KOPT-K1 (cell line): ENCODE measurements around the gene NUP205.

Experiments used
- H3K27ac ChIP-seq: fragments of 200-600 bp; sonication (generic); 2 replicates; pipeline ENCODE4 v1.5.1; 2016; ENCODE audit warnings: antibody characterized with exemption, mild to moderate bottlenecking, low read depth, low read length; ENCODE audit not compliant: poor library complexity, severe bottlenecking
- H3K36me3 ChIP-seq: fragments of 200-600 bp; sonication (generic); 2 replicates; pipeline ENCODE4 v1.5.1; 2017; ENCODE audit warnings: antibody characterized with exemption, mild to moderate bottlenecking, low read length, moderate library complexity; ENCODE audit not compliant: insufficient read depth
- H3K9me3 ChIP-seq: fragments of 200-600 bp; sonication (generic); 2 replicates; pipeline ENCODE4 v1.5.1; 2017; ENCODE audit warnings: antibody characterized with exemption, low read length, mild to moderate bottlenecking; ENCODE audit not compliant: insufficient read depth, poor library complexity, severe bottlenecking

Gene NUP205

DNA sequence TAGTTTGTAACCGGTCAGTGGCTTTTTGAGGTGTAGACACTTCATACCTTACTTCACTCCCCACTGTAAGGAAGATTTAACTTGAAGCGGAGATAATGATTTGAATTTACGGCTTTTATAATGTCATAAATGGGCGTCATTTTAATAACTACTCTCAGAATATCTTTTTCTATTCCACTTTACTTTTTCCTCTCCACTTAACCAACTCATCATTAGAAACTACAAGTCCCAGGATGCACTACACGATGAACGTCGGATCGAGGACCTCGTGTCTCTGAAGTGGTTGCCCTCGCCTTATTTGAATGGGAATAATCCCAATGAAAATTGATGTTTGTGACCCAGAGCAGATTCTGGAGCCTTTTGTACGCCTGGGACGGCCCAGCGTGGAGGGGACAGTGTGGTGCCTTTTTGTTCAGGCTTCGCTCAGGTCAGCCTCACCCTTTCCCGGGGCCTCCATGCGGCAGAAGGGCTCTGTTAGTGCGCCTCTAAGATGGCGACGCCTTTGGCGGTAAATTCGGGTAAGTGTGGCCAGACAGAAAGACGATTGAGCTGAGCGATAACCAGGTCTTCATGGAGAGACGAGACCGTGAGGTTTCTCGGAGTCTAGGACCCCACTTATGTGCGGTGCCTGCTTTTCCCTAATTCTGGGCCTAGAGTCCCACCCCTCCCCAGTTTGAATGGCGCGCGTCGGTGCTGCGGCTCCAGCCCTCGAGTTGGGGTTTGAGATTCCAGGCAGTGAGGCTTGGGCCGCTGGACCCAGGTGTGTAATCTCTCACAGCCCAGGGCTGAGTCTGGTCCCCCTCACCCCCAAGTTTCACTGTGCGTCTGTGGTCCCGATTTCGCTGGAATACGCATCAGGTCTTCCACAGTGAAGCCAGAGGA lies at the start of gene NUP205:
TSS of gene NUP205 (plus strand) at position 463 of the 882 bp plus-strand sequence. CDS start at position 491, 28 bp downstream.
- peak within 1 kb of the TSS; percentile 92 for H3K27ac ChIP-seq
- no peaks in the 10 kb centered on the region for H3K9me3 ChIP-seq
- peaks cover 23% of the 10 kb centered on the region for H3K36me3 ChIP-seq

DNA sequence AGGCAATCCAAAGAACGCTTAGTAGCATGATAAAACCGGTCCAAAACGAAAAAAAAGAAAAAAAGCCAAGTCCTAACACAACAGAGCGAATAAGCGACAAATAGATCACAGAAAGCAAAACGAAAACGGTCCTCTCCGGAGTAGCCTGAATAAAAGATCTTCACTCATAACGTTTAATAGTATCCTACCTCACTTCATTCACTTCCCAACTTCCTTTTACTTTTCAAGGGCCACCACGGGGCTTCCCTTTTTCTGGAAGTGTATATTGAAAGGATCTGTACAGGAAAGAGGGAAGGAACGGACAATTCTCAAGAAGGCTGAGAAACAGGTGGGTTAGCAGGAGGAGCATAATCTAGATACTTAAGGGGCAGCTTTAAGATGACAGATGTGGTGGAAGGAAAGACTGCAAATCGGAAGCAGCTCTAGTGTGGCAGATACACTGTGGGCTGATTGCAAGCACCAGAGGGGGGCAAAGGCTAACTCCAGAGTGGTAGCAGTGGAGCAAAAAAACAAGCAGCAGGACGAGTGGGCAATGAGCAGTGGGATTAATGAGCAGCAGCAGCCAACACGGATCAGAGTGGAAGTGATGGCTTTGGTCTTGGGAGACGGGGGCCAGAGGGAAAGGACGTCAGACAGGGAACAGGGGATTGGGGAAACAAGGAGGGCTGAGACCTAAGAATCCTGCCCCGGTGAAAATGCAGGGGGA lies 48.7 kb upstream of the NUP205 start:
- peak overlapping the region; percentile 86 for H3K27ac ChIP-seq

DNA sequence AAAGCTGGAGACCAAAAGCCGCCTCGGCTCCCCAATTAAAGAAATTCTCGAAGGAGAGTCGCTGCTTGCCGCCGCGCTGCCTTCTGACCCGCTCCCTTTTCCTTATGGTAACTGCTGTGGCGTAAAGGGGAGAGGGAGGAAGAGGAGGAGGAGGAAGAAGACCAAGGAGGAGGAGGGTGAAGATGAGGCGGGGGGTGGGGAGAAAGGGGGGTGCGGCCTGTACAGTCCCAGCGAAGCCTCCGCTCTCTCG lies 48.2 kb upstream of the NUP205 start:
- H3K9me3 ChIP-seq: no peaks in the 10 kb centered on the region
- H3K36me3 ChIP-seq: 0 out of 2 replicates have a peak, but pooled peaks cover 7% of the 10 kb centered on the region
- peak overlapping the region; percentile 86 for H3K27ac ChIP-seq

More for the DNA sequence above, 48.7 kb upstream of the NUP205 start:
- H3K36me3 ChIP-seq: 0 out of 2 replicates have a peak, but pooled peaks cover 7% of the 10 kb centered on the region
- H3K9me3 ChIP-seq: no peaks in the 10 kb centered on the region

DNA sequence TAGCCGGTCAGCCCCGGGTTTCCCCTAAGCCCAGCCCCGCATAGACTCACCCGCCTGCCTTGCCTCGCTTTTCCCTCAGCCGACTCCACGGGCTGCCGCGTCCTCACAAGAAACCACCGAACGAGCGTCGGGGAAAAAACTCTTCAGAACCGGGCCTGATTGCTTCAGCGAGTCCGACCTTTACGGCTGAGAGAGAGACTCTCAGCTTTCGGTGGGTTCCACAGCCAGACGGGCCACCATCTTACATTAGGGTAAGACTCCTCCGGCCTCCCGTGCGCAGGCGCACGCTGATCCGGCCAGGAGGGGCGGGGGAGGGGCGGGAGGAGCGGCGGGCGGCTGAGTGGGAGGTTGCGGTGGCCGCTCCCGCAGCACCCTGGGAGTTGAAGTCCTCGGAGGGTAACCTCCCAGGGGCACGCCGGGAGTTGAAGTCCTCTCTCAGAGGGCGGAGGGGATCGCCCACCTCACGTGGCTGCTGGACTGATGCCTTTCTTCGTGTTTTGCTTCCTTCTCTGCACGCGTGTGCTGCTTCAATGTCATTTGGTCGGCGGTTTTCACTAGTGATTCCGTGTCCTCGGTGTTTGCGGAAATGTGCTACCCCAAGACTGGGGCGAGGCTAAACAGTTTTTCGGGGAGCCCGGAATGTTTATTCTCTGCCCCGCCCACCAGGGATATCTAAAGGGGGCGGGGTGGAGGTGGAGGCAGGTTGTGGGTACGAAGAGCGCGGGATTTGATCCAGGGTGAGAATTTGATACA lies 47.7 kb upstream of the NUP205 start, which contains the start of gene CNOT4:
TSS of gene CNOT4 (minus strand) at position 264 of the 753 bp plus-strand sequence. CDS start 71,771 bp downstream, outside the sequence.
- Histone ChIP-seq H3K36me3 (0 out of 2 replicates have a peak, but pooled peaks cover 4% of the 10 kb centered on the region), H3K27ac (peak within 1 kb of the TSS; percentile 86), H3K9me3 (no peaks in the 10 kb centered on the region)

GRCh38 chr7:135510592-135511183 lies 47.0 kb upstream of the NUP205 start:
- Histone ChIP-seq H3K27ac (peak overlapping the region; percentile 86), H3K36me3 (no peaks in the 10 kb centered on the region), H3K9me3 (no peaks in the 10 kb centered on the region)

DNA sequence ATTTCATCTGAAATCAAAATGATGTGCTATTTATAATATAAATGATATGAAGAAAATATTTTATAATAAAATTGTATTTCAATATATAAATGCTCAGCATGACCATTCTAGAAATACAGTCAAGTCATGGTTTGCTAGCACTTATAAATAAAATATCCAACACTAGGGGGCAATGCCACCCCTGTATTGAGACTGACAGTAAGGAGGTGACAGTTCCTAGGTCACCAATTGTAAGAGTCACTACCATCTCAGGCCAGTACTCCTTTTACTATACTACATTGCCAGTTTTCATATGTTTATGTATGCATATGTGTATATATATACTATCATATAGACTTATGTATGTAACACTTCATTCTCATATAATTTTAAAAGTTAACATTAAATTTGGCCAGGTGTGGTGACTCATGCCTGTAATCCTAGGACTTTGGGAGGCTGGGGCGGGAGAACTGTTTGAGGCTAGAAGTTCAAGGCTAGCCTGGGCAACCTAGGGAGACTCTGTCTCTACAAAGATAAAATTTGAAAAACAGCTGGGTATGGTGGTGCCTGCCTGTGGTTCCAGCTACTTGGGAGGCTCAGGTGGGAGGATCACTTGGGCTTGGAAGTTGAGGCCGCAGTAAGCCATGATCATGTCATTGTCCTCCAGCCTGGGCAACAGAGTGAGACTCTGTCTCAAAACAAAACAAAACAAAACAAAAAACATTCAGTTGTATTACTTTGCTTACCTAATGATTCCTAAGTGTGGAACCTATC lies 45.4 kb upstream of the NUP205 start:
- Histone ChIP-seq H3K9me3 (no peaks in the 10 kb centered on the region), H3K36me3 (no peaks in the 10 kb centered on the region), H3K27ac (no peak overlapping the region)

DNA sequence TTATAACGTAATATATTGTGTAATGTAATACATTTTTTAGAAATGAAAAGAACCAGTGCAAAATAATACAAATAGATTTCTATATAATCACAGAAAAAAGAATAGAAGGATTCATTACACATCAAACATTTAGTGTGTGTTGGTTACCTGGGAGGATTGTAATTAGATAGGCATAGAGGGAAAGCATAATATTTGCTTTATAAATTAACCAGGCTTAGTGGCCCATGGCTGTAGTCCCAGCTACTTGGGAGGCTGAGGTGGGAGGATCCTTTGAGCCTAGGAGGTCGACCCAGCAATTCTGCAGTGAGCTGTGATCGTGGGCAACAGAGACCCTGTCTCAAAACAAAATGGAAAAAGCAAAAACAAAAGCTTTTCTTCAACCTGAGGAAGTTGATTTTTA lies 42.9 kb upstream of the NUP205 start:
- H3K27ac ChIP-seq: no peak overlapping the region
- no peaks in the 10 kb centered on the region for H3K9me3 ChIP-seq
- no peaks in the 10 kb centered on the region for H3K36me3 ChIP-seq

DNA sequence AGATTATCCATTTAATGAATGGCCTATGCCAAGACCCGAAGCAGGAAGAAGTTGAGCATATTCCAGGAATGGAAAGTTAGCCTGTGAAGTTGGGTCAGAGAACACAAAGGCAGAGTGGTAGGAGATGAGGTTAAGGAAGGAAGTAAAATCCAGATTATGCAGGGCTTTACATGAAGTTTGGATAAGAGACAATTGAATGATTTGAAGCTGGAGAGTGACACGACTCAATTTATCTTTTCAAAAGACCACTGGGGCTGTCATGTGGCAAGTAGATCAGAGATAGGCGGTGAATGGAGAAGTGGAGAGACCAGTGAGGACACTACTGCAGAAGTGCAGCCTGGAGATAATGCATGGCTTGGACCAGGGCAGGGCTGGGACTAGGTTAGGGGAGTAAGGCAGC lies 40.7 kb upstream of the NUP205 start:
- H3K9me3 ChIP-seq: no peaks in the 10 kb centered on the region

DNA sequence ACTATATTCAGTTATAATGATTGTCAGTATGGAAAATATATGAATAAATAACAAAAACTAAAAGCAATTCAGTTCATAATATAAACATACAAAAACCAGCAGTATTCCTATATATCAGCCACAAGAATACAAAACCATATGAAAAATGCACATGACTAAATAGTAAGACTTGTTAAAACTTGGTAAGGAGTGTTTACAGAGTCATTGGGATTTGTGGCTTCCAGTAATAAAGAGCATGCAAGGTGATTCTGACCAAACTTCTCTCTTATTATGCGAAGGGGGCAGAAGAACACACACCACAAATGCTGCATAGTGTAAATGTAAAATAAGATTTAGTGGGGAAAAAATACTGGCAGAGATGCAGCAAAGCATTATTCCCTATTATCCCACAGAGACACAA lies 39.0 kb upstream of the NUP205 start:
- H3K27ac ChIP-seq: no peak overlapping the region
- H3K36me3 ChIP-seq: no peaks in the 10 kb centered on the region
- H3K9me3 ChIP-seq: no peaks in the 10 kb centered on the region

More for the DNA sequence above, 40.7 kb upstream of the NUP205 start:
- Histone ChIP-seq H3K27ac (no peak overlapping the region), H3K36me3 (no peaks in the 10 kb centered on the region)

GRCh38 chr7:135519233-135519688 lies 38.5 kb upstream of the NUP205 start:
- H3K9me3 ChIP-seq: no peaks in the 10 kb centered on the region
- no peak overlapping the region for H3K27ac ChIP-seq
- H3K36me3 ChIP-seq: no peaks in the 10 kb centered on the region

DNA sequence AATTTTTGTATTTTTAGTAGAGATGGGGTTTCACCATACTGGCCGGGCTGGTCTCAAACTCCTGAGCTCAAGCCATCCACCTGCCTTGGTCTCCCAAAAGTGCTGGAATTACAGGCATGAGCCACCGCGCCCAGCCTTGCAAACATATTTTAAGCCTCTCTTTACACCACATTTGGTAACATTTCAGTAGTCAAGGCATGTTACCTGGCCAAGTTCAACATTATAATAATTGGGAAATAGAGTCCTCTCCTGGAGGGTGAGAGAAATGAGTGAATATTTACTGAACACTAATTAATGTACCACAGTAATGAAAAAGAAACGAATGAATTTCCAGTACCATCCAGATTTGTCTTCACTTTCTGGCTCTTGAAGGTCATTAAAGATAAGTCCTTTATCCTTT lies 37.8 kb upstream of the NUP205 start:
- no peak overlapping the region for H3K27ac ChIP-seq
- H3K9me3 ChIP-seq: no peaks in the 10 kb centered on the region
- no peaks in the 10 kb centered on the region for H3K36me3 ChIP-seq

- no peak overlapping the region for H3K27ac ChIP-seq
- no peaks in the 10 kb centered on the region for H3K9me3 ChIP-seq
- no peaks in the 10 kb centered on the region for H3K36me3 ChIP-seq
Observed at GRCh38 chr7:135522509-135522908, 35.2 kb upstream of the NUP205 start.

- no peak overlapping the region for H3K27ac ChIP-seq
- no peaks in the 10 kb centered on the region for H3K36me3 ChIP-seq
- no peaks in the 10 kb centered on the region for H3K9me3 ChIP-seq
Observed at GRCh38 chr7:135523146-135523545, 34.6 kb upstream of the NUP205 start.

DNA sequence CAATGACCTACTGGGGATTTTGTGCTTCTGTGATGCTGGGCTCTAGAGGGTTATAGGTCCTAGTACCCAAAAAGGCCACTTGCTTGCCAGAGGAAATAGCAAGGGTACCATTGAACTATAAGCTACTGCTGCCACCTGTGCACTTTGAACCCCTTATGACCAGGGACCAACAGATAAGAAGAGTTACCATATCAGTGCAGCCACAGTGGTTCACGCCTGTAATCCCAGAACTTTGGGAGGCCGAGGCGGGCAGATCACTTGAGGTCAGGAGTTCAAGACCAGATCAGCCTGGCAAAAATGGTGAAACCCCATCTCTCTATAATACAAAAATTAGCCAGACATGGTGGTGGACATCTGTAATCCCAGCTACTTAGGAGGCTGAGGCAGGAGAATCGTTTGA lies 32.3 kb upstream of the NUP205 start:
- H3K27ac ChIP-seq: no peak overlapping the region
- H3K36me3 ChIP-seq: no peaks in the 10 kb centered on the region
- H3K9me3 ChIP-seq: no peaks in the 10 kb centered on the region
